Esophagus squamous epithelium (tissue), 4 donors: ENCODE data around the gene CHST2.

Source experiments
- POLR2A ChIP-seq, 4 donors: fragments of 450-650 bp; IDR thresholded peaks; one replicate each; pipeline ENCODE4 v1.6.1; 2017; ENCODE audit warnings: antibody characterized with exemption in 4 of 4, mild to moderate bottlenecking in 4 of 4, moderate library complexity in 3 of 4
- TF ChIP-seq, protein P1 (sequence below), 6 experiments: fragments of 450-650 bp in 4 of 6; fragments of 200-600 bp in 2 of 6; sonication (generic) in 2 of 6; IDR thresholded peaks; one replicate each; pipeline ENCODE4 v1.5.1; 2016 to 2019; ENCODE audit warnings: antibody characterized with exemption in 6 of 6, mild to moderate bottlenecking in 4 of 6, moderate library complexity in 4 of 6

DNA sequence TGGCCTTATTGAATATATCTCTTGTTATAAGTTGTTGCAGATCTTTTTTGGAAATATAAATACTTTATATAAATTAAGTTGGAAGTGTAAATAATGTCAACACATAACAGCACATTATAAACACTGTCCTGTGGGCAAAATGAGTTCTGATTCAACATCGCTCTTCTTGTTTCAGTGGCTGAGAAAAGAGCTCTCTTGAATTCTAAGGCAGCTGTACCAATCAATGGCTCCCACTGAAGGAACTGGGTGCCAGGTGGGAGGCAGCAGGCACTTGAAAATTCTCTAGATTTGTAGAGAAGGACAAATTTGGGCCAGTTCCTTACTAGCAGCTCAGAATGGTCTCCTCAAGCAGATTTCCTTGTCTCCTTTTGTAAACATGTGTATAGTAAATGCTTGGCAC lies 45.6 kb downstream of the CHST2 start:
- TF ChIP-seq, protein P1, sequence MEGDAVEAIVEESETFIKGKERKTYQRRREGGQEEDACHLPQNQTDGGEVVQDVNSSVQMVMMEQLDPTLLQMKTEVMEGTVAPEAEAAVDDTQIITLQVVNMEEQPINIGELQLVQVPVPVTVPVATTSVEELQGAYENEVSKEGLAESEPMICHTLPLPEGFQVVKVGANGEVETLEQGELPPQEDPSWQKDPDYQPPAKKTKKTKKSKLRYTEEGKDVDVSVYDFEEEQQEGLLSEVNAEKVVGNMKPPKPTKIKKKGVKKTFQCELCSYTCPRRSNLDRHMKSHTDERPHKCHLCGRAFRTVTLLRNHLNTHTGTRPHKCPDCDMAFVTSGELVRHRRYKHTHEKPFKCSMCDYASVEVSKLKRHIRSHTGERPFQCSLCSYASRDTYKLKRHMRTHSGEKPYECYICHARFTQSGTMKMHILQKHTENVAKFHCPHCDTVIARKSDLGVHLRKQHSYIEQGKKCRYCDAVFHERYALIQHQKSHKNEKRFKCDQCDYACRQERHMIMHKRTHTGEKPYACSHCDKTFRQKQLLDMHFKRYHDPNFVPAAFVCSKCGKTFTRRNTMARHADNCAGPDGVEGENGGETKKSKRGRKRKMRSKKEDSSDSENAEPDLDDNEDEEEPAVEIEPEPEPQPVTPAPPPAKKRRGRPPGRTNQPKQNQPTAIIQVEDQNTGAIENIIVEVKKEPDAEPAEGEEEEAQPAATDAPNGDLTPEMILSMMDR (IDR thresholded peaks at IDR 0.05), result no peak
- TF ChIP-seq POLR2A (IDR thresholded peaks at IDR 0.05), result no peak
